ENCODE results near the gene TNNT1.
"Not testable (repeated sequence)": the region's sequence is repeated elsewhere in the genome, so short reads cannot be mapped to it uniquely, and the experiment has no call there.

Gene TNNT1

DNA sequence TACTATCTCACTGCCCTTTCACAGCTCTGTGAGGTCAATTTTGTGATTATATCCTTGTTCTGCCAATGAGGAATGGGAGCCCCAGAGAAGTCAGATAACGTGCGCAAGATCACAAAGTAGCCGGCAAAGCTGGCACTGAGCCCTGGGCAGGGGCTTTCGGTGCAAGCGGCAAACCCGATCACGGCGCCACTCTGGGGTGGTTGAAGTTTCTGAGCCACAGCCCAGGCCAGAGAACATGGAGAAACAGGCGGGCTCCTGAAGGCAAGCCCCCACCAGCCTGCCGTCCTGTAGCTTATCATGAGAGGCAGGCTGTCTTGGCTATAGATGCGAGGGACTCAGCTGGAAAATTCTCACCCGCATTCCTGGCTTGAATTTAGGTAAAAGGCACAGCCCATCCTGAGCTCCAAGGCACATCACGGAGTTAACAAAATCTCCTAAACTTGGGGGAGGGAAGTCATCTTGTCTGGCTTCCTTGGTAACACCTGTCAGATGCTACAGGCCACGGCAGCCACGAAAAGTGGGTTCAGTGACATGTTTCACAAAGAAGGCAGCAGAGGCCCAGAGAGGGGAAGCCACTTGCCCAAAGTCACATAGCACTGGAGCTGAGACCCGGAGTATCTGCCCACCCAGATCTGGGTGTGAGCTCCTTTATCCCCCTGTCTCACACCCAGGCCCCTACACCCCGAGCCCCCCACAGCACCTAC, 12.5 kb downstream of the TNNT1 start:
- no peak for DNase-seq

DNA sequence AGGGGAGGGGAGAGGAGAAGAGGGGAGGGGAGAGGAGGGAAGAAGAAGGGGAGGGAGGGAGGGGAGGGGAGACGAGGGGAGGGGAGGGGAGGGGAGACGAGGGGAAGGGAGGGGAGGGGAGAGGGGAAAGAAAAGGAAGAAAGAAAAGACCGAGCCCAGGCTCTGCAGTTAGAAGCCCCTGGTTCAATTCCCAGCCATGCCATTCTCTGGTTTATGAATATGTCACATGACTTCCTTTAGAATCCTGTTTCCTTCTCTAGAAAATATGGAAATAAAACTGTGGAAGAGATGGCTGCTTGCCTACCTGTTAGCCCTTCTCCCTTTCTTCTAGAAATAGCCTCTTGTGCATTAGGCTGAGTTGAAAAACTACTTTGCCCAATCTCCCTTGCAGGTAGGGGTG, 14.3 kb downstream of the TNNT1 start:
- no peak for DNase-seq

DNA sequence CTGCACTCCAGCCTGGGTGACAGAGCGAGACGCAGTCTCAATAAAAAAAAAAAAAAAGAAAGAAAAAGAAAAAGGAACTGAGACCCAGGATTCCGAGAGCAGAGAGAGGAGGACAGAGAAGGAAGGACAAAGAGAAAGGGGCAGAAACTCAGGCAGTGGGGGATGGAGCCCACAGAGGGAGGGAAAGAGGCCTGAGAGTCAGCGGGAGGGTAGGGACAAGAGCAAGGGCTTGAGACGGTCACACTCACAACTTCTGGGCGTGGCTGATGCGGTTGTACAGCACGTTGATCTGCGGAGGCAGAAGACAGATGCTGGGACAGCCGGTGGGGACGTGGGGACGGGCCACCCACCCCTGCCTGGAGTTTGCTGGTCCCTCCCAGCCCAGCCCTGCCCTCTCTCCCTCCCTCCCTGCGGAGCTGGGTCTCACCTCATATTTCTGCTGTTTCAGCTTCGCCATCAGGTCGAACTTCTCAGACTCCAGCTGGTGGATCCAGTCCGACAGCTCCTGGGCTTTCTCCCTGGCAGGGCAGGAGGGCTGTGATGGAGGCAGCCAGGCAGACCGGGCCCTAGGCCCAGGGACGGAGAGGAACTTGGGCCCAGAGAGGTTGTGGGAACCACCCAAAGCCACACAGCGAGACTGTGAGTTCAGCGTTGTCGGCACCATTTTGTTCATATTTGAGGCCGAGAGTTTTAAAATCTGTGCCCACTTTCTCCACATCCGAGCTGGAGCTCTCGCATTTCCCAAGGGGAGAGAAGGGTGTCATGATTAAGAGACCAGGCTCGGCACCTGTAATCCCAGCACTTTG, 15.2 kb downstream of the TNNT1 start:
- no peak for DNase-seq

DNA sequence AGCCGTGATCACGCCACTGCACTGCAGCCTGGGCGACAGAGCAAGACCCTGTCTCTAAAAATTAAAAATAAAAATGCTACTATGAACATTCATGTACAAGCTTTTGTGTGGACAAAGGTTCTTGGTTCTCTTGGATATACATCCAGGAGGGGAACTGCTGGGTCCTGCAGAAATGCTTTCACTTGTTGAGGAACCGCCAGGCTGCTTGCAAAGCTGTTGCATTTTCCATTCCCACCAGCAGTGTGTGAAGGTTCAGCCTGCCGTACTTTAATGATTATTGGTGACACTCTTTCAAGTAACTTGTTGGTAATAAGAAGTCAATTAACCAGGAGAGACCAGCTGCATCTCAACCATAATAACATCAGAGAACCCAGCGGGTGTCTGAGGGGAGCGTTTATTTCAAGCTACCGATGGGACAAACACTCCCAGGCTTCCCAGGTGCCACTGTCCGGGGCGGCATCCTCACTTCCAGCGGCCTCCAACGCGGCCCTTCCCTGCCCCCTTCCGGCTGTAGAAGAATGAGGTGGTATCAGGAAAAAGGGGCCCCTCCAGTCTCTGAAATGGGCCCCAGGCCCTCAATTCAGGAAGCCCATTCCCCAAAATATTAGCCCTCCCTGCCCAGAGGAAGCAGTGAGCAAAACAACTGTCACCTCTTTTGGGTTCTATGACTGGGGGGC, 16.4 kb downstream of the TNNT1 start:
- no peak for DNase-seq

DNA sequence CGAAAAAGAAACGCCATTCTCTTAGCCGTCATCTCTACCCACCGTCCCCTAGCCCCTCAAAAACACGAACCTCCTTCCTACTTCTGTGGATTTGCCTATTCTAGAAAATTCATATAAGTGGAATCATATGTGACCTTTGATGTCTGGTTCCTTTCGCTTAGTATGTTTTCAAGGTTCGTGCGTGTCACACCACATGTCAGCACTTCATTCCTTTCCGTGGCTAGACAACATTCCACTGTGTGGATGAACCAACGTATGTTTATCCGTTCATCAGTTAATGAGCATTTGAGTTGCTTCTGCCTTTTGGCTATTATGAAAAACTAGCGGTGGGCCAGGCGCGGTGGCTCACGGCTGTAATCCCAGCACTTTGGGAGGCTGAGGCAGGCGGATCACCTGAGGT, 17.6 kb downstream of the TNNT1 start:
- no peak for DNase-seq

DNA sequence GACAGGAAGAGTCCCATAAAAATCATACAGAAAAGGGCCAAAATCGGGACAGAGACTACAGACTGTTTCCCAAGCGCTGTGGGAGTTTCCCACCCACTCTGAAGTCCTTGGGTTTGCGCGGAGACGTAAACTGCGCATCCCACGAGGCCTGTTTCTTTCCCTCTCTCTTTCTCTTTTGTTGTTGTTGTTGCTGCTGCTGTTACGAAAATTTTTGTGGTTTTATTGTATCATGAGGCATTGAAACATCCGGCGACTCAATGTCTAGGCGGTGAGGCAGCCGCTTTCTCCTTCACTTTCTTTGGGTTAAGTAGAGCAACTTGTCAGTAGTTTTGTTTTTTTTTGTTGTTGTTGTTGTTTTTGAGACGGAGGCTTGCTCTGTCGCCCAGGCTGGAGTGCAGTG, 30.0 kb downstream of the TNNT1 start:
- DNase-seq, result no peak

DNA sequence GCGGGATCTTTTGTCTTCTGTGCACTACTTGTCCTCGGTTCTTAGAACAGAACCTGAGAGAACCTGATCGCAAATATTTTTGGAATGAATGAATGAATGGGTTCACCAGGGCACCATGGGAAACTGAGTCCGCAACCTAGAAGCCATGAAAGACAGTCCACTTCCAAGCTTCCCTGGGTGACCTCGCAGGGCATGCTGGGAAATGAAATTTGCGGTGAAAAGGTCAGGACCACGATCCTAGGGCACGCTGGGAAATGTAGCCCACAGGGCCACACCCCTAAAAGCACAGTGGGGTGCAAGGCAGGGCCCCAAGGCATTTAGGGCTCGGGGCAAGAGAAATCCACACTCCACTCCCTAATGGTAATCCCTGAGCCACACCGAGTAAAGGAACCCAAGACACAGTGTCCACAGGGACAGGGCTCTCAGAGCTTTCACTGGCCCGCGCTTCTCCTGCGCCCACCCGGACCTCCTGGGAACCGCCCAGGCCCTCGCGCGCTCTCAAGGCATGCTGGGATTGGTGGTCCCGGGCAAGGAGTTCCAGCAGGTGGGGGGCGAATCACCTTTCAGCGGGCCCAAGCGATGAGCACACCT, 30.5 kb downstream of the TNNT1 start:
- DNase-seq, result no peak

DNA sequence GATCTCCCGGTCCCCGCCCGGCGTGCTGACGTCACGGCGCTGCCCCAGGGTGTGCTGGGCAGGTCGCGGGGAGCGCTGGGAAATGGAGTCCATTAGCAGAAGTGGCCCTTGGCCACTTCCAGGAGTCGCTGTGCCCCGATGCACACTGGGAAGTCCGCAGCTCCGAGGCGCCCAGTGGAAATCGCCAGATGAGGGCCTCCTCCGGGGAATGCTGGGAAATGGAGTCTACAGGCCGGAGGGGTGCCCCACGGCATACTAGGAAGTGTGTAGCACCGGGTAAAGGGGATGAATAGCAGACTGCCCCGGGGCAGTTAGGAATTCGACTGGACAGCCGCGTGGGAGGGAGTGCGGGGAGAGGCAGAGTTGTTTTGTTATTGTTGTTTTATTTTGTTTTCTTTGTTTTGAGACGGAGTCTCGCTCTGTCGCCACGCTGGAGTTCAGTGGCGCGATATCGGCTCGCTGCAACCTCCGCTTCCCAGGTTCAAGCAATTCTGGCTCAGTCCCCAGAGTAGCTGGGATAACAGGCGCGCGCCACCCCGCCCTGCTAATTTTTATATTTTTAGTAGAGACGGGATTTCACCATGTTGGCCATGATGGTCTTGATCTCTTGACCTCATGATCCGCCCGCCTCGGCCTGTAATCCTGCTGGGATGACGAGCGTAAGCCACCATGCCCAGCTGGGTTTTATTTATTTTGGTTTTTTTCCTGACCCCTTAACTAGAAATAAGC, 31.2 kb downstream of the TNNT1 start:
- DNase-seq, result peak; percentile 96

DNA sequence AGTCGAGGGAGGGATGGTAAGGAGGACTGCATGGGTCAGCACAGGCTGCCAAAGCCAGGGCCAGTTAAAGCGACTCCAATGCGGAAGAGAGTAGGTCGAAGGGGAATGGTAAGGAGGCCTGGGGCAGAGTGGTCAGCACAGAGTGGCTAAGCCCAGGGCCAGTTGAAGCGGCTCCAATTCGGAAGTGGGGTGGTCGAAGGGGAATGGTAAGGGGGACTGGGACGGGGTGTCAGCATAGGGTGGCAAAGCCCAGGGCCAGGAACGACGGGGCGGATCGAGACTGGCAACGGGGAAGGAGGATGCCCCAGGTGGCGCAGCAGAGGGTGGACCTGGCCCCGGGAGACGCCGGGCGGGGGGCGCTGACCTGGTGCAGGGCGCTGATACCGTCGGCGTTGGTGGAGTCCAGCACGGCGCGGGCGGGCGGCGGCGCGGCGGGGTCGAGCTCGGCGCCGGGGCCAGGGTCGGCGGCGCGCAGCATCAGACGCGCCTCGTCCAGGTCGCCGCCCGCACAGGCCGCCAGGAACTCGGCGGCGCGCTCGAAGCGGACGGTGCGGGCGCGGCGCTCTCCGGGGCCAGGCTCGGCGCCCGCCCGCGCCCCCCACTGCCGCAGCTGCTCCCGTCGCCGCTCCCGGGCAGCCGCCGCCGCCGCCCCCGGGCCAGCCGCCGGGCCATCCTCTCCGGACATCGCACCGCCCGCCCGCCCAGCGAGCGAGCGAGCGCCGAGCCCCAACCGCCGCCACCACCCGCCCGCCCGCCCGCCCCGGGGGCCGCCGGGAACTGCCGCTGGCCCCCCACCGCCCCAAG, 31.9 kb downstream of the TNNT1 start, which contains the start of gene PPP1R12C:
Gene PPP1R12C (minus strand): TSS at position 779 of the 804 bp plus-strand sequence. CDS start 94 bp downstream, at position 685.
- DNase-seq, result no peak

DNA sequence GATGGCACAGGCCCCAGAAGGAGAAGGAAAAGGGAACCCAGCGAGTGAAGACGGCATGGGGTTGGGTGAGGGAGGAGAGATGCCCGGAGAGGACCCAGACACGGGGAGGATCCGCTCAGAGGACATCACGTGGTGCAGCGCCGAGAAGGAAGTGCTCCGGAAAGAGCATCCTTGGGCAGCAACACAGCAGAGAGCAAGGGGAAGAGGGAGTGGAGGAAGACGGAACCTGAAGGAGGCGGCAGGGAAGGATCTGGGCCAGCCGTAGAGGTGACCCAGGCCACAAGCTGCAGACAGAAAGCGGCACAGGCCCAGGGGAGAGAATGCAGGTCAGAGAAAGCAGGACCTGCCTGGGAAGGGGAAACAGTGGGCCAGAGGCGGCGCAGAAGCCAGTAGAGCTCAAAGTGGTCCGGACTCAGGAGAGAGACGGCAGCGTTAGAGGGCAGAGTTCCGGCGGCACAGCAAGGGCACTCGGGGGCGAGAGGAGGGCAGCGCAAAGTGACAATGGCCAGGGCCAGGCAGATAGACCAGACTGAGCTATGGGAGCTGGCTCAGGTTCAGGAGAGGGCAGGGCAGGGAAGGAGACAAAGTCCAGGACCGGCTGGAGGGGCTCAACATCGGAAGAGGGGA, 32.7 kb downstream of the TNNT1 start:
- DNase-seq, result no peak

DNA sequence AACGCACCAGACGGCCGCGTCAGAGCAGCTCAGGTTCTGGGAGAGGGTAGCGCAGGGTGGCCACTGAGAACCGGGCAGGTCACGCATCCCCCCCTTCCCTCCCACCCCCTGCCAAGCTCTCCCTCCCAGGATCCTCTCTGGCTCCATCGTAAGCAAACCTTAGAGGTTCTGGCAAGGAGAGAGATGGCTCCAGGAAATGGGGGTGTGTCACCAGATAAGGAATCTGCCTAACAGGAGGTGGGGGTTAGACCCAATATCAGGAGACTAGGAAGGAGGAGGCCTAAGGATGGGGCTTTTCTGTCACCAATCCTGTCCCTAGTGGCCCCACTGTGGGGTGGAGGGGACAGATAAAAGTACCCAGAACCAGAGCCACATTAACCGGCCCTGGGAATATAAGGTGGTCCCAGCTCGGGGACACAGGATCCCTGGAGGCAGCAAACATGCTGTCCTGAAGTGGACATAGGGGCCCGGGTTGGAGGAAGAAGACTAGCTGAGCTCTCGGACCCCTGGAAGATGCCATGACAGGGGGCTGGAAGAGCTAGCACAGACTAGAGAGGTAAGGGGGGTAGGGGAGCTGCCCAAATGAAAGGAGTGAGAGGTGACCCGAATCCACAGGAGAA, 33.5 kb downstream of the TNNT1 start:
- no peak for DNase-seq

DNA sequence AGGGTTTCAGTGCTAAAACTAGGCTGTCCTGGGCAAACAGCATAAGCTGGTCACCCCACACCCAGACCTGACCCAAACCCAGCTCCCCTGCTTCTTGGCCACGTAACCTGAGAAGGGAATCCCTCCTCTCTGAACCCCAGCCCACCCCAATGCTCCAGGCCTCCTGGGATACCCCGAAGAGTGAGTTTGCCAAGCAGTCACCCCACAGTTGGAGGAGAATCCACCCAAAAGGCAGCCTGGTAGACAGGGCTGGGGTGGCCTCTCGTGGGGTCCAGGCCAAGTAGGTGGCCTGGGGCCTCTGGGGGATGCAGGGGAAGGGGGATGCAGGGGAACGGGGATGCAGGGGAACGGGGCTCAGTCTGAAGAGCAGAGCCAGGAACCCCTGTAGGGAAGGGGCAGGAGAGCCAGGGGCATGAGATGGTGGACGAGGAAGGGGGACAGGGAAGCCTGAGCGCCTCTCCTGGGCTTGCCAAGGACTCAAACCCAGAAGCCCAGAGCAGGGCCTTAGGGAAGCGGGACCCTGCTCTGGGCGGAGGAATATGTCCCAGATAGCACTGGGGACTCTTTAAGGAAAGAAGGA, 34.4 kb downstream of the TNNT1 start:
- DNase-seq, result no peak

DNA sequence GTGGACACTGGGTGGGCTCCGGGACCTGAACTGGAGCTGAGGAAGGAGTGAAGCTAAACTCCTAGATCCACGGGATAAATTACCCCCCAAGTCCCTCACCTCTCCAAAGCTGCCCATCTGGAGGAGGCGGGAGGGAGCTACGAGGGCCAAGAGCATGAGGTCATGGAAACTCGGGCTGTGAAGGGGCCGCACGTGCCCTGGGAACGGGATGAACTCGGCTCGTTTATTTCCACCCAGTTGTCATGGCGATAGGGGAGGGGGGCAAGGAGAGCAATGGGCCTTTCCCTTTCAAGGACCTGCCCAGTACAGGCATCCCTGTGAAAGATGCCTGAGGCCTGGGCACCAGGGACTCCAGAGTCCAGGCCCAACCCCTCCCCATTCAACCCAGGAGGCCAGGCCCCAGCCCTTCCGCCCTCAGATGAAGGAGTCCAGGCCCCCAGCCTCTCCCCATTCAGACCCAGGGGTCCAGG, 35.4 kb downstream of the TNNT1 start:
- no peak for DNase-seq

DNA sequence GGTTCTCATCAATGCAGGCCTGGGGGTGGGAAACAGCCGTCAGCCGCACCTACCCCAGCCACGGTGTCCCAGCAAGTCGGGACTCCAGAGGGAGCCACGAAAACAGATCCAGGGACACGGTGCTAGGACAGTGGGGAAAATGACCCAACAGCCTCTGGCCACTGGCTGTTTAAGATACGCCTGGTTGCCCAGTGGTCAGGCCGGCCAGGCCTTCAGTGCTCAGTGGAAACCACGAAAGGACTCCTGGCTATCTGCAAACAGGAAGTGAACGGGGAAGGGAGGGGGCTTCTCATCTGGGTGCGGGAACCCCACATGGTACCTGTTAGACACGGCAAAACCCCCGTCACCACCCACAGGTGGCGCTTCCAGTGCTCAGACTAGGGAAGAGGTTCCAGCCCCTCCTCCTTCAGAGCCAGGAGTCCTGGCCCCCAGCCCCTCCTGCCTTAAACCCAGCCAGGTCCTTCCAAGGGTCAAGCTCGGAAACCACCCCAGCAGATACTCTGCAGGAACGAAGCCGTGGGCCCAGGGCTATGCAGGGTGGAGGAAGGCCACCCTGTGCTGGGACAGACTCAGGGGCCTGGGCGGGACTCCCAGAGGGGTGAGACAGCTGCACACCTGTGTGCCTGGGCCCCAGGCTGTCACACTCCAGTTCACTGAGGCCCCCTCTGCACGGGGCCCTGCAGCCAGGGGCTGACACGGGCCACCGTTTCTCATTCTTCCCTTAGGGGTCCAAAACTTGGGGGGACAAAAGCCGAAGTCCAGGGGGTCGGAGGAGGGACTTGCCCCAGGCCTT, 36.0 kb downstream of the TNNT1 start:
- no peak for DNase-seq

DNA sequence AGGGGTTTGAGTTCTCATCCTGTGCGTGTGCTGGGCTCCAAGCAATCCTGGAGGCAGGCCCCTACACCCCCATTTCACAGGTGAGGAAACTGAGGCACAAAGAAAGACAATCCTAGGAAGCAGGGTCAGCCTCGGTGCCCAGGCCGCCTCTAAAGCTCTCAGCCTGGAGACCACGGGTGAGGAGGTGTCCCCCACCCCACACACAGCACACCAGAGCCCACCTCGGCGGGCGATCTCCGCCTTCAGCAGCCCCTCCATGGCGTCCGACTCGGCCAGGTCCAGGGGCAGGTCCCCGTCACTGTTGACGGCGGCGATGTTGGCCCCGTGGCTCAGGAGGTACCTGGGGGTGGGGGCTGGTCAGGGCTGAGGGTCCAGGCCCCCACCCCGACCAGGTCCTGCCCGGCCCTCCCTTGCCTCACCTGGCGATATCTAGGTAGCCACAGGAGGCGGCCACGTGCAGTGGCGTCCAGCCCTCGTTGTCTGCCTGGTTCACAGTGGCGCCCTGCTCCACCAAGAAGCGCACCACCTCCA, 36.7 kb downstream of the TNNT1 start:
- no peak for DNase-seq

DNA sequence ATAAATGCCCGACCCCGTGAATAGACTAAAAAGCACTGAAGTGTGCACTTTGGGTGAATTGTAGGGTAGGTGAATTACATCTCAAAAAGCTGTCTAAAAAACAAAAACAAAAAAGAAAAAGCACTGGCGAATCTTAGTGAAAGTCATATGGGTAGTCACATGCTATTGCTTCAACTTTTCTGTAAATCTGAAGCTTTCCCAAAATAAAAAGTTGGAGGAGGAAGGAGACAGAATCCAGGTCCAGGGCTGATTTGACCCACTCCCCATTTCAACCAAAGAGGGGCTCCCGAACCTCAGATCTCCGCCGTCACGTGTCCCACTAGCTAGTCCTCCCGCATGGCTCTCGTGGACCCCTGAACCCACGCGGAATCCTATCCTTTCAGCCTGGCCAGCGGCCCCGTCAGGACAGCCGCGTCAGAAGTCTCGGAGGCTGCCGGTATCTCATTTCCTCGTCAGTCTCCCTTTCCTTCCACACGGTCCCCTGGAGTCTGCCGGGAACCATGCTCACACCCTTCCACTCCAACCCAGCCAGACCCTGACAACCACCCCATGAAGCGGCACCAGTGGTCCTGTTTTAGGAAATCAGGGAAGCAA, 37.7 kb downstream of the TNNT1 start:
- DNase-seq, result no peak

DNA sequence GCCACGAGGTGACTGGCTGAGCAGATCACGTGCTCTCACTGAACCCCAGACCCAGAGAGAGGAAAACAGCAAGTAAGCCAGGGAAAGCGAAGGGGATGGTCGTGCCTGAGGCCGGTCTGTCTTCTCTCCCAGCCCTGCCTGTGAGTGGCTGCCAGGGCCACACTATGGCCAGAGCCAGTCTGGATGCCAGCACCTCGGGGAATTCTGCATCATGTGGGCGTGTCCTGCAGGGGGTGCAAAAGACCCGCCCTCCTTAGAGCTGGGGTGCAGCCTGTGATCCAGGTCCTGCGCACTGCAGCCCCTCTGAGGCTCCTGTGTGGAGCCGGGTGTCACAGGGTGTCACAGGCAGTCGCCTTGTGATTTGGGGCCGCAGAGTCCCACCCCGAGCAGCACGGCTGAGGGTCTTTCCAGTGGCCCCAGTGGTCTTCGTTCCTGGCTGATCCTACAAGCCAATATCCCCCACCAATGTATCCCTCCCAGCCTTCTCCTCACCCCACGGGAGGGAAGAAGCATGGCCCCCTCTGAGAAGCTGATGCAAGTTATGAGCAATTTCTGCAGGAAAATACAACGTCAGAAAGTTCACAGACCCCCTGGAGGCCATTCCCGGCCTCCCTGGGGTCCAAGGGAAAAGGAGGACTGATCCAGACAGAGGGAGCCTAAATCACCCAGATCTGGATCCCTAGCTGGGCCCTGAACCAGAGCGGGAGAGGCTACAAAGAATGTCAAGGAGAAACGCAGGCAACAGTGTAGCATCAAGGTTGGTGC, 39.3 kb downstream of the TNNT1 start:
- DNase-seq, result no peak

DNA sequence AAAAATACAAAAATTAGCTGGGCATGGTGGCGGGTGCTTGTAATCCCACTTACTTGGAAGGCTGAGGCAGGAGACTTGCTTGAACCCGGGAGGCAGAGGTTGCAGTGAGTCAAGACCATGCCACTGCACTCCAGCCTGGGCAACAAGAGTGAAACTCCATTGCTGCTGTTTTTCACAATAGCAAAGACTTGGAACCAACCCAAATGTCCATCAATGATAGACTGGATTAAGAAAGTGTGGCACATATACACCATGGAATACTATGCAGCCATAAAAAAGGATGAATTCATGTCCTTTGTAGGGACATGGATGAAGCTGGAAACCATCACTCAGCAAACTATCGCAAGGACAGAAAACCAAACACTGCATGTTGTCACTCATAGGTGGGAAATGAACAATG, 41.8 kb downstream of the TNNT1 start:
- DNase-seq, result not testable (repeated sequence)
